Measurements from ENCODE around the gene EXOSC2.
A peak's percentile ranks its signal among the peaks of the same experiment; 100 is the strongest.

DNA sequence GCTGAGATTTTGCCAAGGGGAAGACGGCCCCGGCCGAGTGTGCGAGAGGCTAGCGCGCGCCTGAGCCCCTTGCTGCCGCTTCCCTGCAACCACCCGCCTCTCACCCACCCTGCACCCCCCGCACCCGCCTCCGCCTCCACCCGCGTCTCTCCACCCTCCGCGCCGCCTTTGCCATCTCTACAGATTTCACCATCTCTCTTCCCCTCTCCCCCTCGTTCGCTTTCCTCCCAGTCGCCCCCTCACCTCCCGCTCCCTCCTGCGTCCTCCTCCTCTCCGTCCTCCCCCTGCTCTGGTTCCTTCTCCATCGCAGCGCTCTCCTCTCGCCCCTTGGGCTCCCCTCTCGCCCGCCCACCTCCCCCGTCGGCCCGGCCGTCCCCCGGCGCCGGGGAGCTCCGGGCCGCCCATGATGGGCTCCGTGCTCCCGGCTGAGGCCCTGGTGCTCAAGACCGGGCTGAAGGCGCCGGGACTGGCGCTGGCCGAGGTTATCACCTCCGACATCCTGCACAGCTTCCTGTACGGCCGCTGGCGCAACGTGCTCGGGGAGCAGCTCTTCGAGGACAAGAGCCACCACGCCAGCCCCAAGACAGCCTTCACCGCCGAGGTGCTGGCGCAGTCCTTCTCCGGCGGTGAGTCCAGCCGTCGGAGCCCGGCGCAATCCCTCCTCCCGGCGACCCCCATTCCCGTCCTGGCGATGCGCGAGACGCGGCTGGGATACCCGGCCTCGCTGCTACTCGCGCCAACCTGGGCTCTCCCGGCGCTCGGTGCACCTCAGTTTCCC is 29.1 kb upstream of the EXOSC2 start, which contains the start of gene PRDM12:
- TF ChIP-seq, protein P1, sequence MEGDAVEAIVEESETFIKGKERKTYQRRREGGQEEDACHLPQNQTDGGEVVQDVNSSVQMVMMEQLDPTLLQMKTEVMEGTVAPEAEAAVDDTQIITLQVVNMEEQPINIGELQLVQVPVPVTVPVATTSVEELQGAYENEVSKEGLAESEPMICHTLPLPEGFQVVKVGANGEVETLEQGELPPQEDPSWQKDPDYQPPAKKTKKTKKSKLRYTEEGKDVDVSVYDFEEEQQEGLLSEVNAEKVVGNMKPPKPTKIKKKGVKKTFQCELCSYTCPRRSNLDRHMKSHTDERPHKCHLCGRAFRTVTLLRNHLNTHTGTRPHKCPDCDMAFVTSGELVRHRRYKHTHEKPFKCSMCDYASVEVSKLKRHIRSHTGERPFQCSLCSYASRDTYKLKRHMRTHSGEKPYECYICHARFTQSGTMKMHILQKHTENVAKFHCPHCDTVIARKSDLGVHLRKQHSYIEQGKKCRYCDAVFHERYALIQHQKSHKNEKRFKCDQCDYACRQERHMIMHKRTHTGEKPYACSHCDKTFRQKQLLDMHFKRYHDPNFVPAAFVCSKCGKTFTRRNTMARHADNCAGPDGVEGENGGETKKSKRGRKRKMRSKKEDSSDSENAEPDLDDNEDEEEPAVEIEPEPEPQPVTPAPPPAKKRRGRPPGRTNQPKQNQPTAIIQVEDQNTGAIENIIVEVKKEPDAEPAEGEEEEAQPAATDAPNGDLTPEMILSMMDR (optimal IDR thresholded peaks at IDR 0.05 in 1 of 3, IDR thresholded peaks at IDR 0.05 in 1 of 3, conservative IDR thresholded peaks at IDR 0.05 in 1 of 3; ENCODE audit: extremely low read depth in 1 of 3, insufficient read depth in 2 of 3, low read length in 3 of 3), result no peak
- peak; percentile 81 for TF ChIP-seq EZH2 (IDR thresholded peaks at IDR 0.05; ENCODE audit: low read length)

Measured in keratinocyte (primary cell).